OCI-LY1 (cell line): ENCODE results near the gene SEMA3G.

Source experiments
- CTCF ChIP-seq: fragments of 200-600 bp; sonication (generic), shearing (Covaris generic); IDR thresholded peaks from 2 replicates; pipeline ENCODE4 v1.5.1; 2017; ENCODE audit warnings: mild to moderate bottlenecking, antibody characterized with exemption, low read length, moderate library complexity, mixed read lengths
- EZH2 ChIP-seq: fragments of 200-600 bp; sonication (generic), shearing (Covaris generic); IDR thresholded peaks from 2 replicates; pipeline ENCODE4 v1.8.0; 2017; ENCODE audit warnings: borderline replicate concordance, mixed run types, mild to moderate bottlenecking, antibody characterized with exemption, low read length, moderate library complexity, mixed read lengths

- no peak for TF ChIP-seq CTCF
- no peak for TF ChIP-seq EZH2
These were observed 29.1 kb downstream of the SEMA3G start for GRCh38 chr3:52415800-52416199.
